H1 (cell line): ENCODE measurements around the gene RUSC2. TPM values are rescaled to one million over a fixed set of nuclear protein-coding genes. Genes with fewer than 3 reads are reported as not detected.

Source experiments
- CTCF ChIA-PET: fragments of 300-600 bp; sonication (Branson Sonifier 250); formaldehyde crosslinking; loops from one replicate; lab custom pipeline; 2021; ENCODE audit not compliant: partially characterized antibody; lab: Charles Lee
- POLR2A ChIA-PET: fragments of 300-600 bp; sonication (Branson Sonifier 250); formaldehyde crosslinking; loops from one replicate; lab custom pipeline; 2021; ENCODE audit warnings: inconsistent platforms; ENCODE audit not compliant: partially characterized antibody; lab: Charles Lee
- DNase-seq, 2 experiments: peaks; one replicate each; pipeline versions ENCODE4 v3.0.0 to v3.0.0-alpha.2; 2010 to 2022; ENCODE audit warnings: low spot score in 2 of 2, low read depth in 1 of 2, mixed read lengths in 1 of 2
- FAIRE-seq: peaks from 2 replicates; lab custom pipeline; 2011; peaks lifted over from hg19 to GRCh38; lab: Jason Lieb, UNC
- H2AFZ ChIP-seq: 2 replicates; pipeline ENCODE4 v1.8.1; 2012; ENCODE audit warnings: low read length, inconsistent platforms
- H2AK5ac ChIP-seq: 2 replicates; pipeline ENCODE4 v1.6.1; 2013; ENCODE audit warnings: low read depth, low read length
- H2BK120ac ChIP-seq: replicated peaks from 2 replicates; pipeline ENCODE3; 2013; ENCODE audit warnings: low read depth, low read length, inconsistent platforms
- H2BK12ac ChIP-seq: 2 replicates; pipeline ENCODE4 v1.6.1; 2013; ENCODE audit warnings: low read depth, low read length
- H2BK15ac ChIP-seq: 2 replicates; pipeline ENCODE4 v1.6.1; 2013; ENCODE audit warnings: low read length
- H2BK20ac ChIP-seq: 2 replicates; pipeline ENCODE4 v1.6.1; 2013; ENCODE audit warnings: low read length
- H2BK5ac ChIP-seq: 2 replicates; pipeline ENCODE4 v1.6.1; 2013; ENCODE audit warnings: low read depth, low read length
- H3K14ac ChIP-seq: 2 replicates; pipeline ENCODE4 v1.6.1; 2013; ENCODE audit warnings: inconsistent platforms; ENCODE audit not compliant: insufficient read length
- H3K18ac ChIP-seq: 2 replicates; pipeline ENCODE4 v1.6.1; 2013; ENCODE audit warnings: low read length; ENCODE audit errors: extremely low read depth
- H3K23ac ChIP-seq: 2 replicates; pipeline ENCODE4 v1.6.1; 2013; ENCODE audit warnings: inconsistent platforms; ENCODE audit not compliant: insufficient read length
- H3K23me2 ChIP-seq: 2 replicates; pipeline ENCODE4 v1.6.1; 2013; ENCODE audit warnings: low read depth, low read length
- H3K27ac ChIP-seq: 2 replicates; pipeline ENCODE4 v1.6.1; 2011; ENCODE audit warnings: low read depth, low read length, inconsistent platforms
- H3K27me3 ChIP-seq, 4 experiments: replicated peaks in 1 of 4; 1 replicate in 1 of 4; 2 replicates in 3 of 4; pipeline versions ENCODE4 v1.6.1 to v1.8.1; 2011 to 2013; ENCODE audit warnings: low read length in 3 of 4, mild to moderate bottlenecking in 3 of 4, inconsistent platforms in 2 of 4, mixed read lengths in 2 of 4, moderate library complexity in 1 of 4; ENCODE audit not compliant: control insufficient read depth in 3 of 4, insufficient read depth in 3 of 4; ENCODE audit errors: extremely low read depth in 1 of 4
- H3K36me3 ChIP-seq, 4 experiments: 2 replicates each; pipeline versions ENCODE4 v1.6.1 to v1.8.1; 2011 to 2013; ENCODE audit warnings: mild to moderate bottlenecking in 4 of 4, low read length in 3 of 4, moderate library complexity in 2 of 4, control low read depth in 1 of 4, inconsistent platforms in 1 of 4; ENCODE audit not compliant: insufficient read depth in 4 of 4, control insufficient read depth in 2 of 4
- H3K4ac ChIP-seq: replicated peaks from 2 replicates; pipeline ENCODE3; 2013; ENCODE audit warnings: low read length, low read depth, mixed read lengths, inconsistent platforms; ENCODE audit not compliant: insufficient read length
- H3K4me1 ChIP-seq, 4 experiments: replicated peaks in 1 of 4; 1 replicate in 1 of 4; 2 replicates in 3 of 4; pipeline versions ENCODE4 v1.6.1 to v1.8.1; 2011 to 2013; ENCODE audit warnings: low read length in 3 of 4, inconsistent platforms in 2 of 4, mixed read lengths in 1 of 4; ENCODE audit not compliant: insufficient read depth in 4 of 4, control insufficient read depth in 3 of 4
- H3K4me2 ChIP-seq, 2 experiments: 2 replicates each; pipeline versions ENCODE4 v1.6.1 to v1.8.1; 2011 to 2013; ENCODE audit warnings: low read depth in 2 of 2, low read length in 2 of 2, control low read depth in 1 of 2, inconsistent platforms in 1 of 2, mild to moderate bottlenecking in 1 of 2; ENCODE audit not compliant: insufficient read depth in 1 of 2
- H3K4me3 ChIP-seq, 4 experiments: fragments of 200-600, 300-600 bp in 1 of 4; sonication (generic), shearing (Covaris generic), sonication (Bioruptor Twin) in 1 of 4; 2 replicates each; pipeline versions ENCODE4 v1.5.1 to v1.8.1; 2011 to 2016; ENCODE audit warnings: low read length in 4 of 4, low read depth in 3 of 4, control low read depth in 2 of 4, inconsistent platforms in 2 of 4, mild to moderate bottlenecking in 2 of 4, mixed read lengths in 1 of 4, moderate library complexity in 1 of 4; ENCODE audit not compliant: insufficient read depth in 2 of 4; ENCODE audit errors: extremely low read depth in 1 of 4
- H3K56ac ChIP-seq: replicated peaks from 2 replicates; pipeline ENCODE3; 2013; ENCODE audit warnings: low read depth, mild to moderate bottlenecking, mixed read lengths, low read length, inconsistent platforms; ENCODE audit not compliant: insufficient read length
- H3K79me1 ChIP-seq: 2 replicates; pipeline ENCODE4 v1.6.1; 2013; ENCODE audit warnings: low read depth, low read length, control low read depth
- H3K79me2 ChIP-seq, 2 experiments: 2 replicates each; pipeline versions ENCODE4 v1.6.1 to v1.8.1; 2012 to 2013; ENCODE audit warnings: low read length in 2 of 2, mild to moderate bottlenecking in 2 of 2, inconsistent platforms in 1 of 2; ENCODE audit not compliant: insufficient read depth in 2 of 2, control insufficient read depth in 1 of 2
- H3K9ac ChIP-seq, 4 experiments: replicated peaks in 1 of 4; 1 replicate in 1 of 4; 2 replicates in 3 of 4; pipeline versions ENCODE4 v1.6.1 to v1.8.1; 2011 to 2013; ENCODE audit warnings: low read depth in 3 of 4, low read length in 3 of 4, control low read depth in 2 of 4, mild to moderate bottlenecking in 2 of 4, moderate library complexity in 2 of 4, inconsistent platforms in 1 of 4; ENCODE audit errors: extremely low read depth in 1 of 4
- H3K9me3 ChIP-seq, 2 experiments: 2 replicates each; pipeline versions ENCODE4 v1.6.1 to v1.8.1; 2012 to 2013; ENCODE audit warnings: mild to moderate bottlenecking in 2 of 2, moderate library complexity in 2 of 2, control low read depth in 1 of 2, inconsistent platforms in 1 of 2, low read depth in 1 of 2, low read length in 1 of 2, mixed read lengths in 1 of 2; ENCODE audit not compliant: insufficient read depth in 2 of 2
- H4K20me1 ChIP-seq, 2 experiments: replicated peaks in 1 of 2; 2 replicates each; pipeline versions ENCODE3 to v1.8.1; 2011 to 2013; ENCODE audit warnings: inconsistent platforms in 2 of 2, low read length in 2 of 2, mild to moderate bottlenecking in 1 of 2; ENCODE audit not compliant: insufficient read depth in 2 of 2, control insufficient read depth in 1 of 2
- H4K5ac ChIP-seq: 2 replicates; pipeline ENCODE4 v1.6.1; 2013; ENCODE audit warnings: low read length, low read depth, mixed read lengths, inconsistent platforms; ENCODE audit not compliant: insufficient read length
- H4K8ac ChIP-seq: 2 replicates; pipeline ENCODE4 v1.8.0; 2013; ENCODE audit warnings: mild to moderate bottlenecking, moderate library complexity, low read length, inconsistent platforms; ENCODE audit not compliant: insufficient read depth; ENCODE audit errors: extremely low read depth
- H4K91ac ChIP-seq: replicated peaks from 2 replicates; pipeline ENCODE3; 2013; ENCODE audit warnings: low read length, mixed read lengths, inconsistent platforms; ENCODE audit not compliant: insufficient read length
- ASH2L ChIP-seq: fragments of 200-600, 300-600 bp; sonication (generic); IDR thresholded peaks from one replicate; pipeline ENCODE4 v1.7.1; 2017; ENCODE audit warnings: low read length
- BACH1 ChIP-seq: IDR thresholded peaks from 2 replicates; pipeline ENCODE4 v1.6.1; 2012; ENCODE audit warnings: low read length, improper control_type of control experiment
- BCL11A ChIP-seq, 2 experiments: IDR thresholded peaks; one replicate each; pipeline ENCODE4 v1.6.1; 2011; ENCODE audit warnings: low read depth in 2 of 2, low read length in 2 of 2, mild to moderate bottlenecking in 2 of 2
- CREB1 ChIP-seq: IDR thresholded peaks from 2 replicates; pipeline ENCODE4 v1.6.1; 2012; ENCODE audit warnings: inconsistent platforms
- EZH2 ChIP-seq: fragments of 200-600 bp; sonication (generic); IDR thresholded peaks from 2 replicates; pipeline ENCODE4 v1.7.1; 2012; ENCODE audit warnings: low read depth, mild to moderate bottlenecking, moderate library complexity, low read length, inconsistent platforms; ENCODE audit not compliant: severe bottlenecking
- GABPA ChIP-seq: IDR thresholded peaks from 2 replicates; pipeline ENCODE4 v1.6.1; 2011; ENCODE audit warnings: mild to moderate bottlenecking, low read length, moderate library complexity, borderline replicate concordance; ENCODE audit not compliant: insufficient read depth
- KDM4A ChIP-seq: IDR thresholded peaks from one replicate; pipeline ENCODE4 v1.7.1; 2012; ENCODE audit warnings: low read depth, mild to moderate bottlenecking, moderate library complexity, low read length, inconsistent platforms; ENCODE audit not compliant: severe bottlenecking
- RAD21 ChIP-seq, 2 experiments: IDR thresholded peaks in 1 of 2; conservative IDR thresholded peaks in 1 of 2; 2 replicates each; pipeline ENCODE4 v1.6.1; 2011; ENCODE audit warnings: low read depth in 2 of 2, low read length in 2 of 2, improper control_type of control experiment in 1 of 2, inconsistent platforms in 1 of 2, mild to moderate bottlenecking in 1 of 2, moderate library complexity in 1 of 2
- SAP30 ChIP-seq: fragments of 300-600 bp; sonication (generic); IDR thresholded peaks from 2 replicates; pipeline ENCODE4 v1.7.1; 2012; ENCODE audit warnings: low read length, moderate library complexity, mild to moderate bottlenecking, inconsistent platforms; ENCODE audit not compliant: insufficient read depth, insufficient replicate concordance
- SIN3A ChIP-seq, 2 experiments: IDR thresholded peaks in 1 of 2; conservative IDR thresholded peaks in 1 of 2; 2 replicates each; pipeline ENCODE4 v1.6.1; 2011 to 2012; ENCODE audit warnings: low read length in 2 of 2, improper control_type of control experiment in 1 of 2, low read depth in 1 of 2, mild to moderate bottlenecking in 1 of 2
- YY1 ChIP-seq: IDR thresholded peaks from 2 replicates; pipeline ENCODE4 v1.6.1; 2011; ENCODE audit warnings: low read depth, mild to moderate bottlenecking, low read length
- WGBS, 2 experiments: shearing (Covaris generic) in 1 of 2; methylation state at CpG; one replicate each; pipeline versions ENCODE4 v1.1.6 to v1.1.7; 2013 to 2015; ENCODE audit warnings: low lambda C conversion rate in 2 of 2, mixed read lengths in 2 of 2, inconsistent platforms in 1 of 2, low coverage in 1 of 2, missing lambda C conversion rate in 1 of 2; ENCODE audit not compliant: insufficient replicate concordance in 2 of 2, insufficient coverage in 1 of 2, insufficient read length in 1 of 2; ENCODE audit errors: extremely low coverage in 1 of 2, missing lambda C conversion rate in 1 of 2; 5-methylcytosine and 5-hydroxymethylcytosine counted together
- polyA plus RNA-seq, 7 experiments: library from polyadenylated mRNA; depleted of rRNA in 3 of 7; stranded (reverse) in 5 of 7; unstranded in 2 of 7; fragments of >200 nt in 5 of 7; fragments of 200-250 nt in 2 of 7; gene quantifications; 1 replicate in 5 of 7; 2 replicates in 1 of 7; 4 replicates in 1 of 7; pipeline versions ENCODE4 v1.2.1 to v1.2.3, GENCODE V29; 2011 to 2013; ENCODE audit warnings: missing spikeins in 2 of 7, mixed read lengths in 2 of 7
- total RNA-seq: library from RNA; stranded (reverse); fragmentation: NEBNext Ultra II Directional; extraction: Animal tissue kit (Norgen Biotek cat#: 25700); gene quantifications from 2 replicates; pipeline ENCODE4 v1.2.1, GENCODE V29; 2021
- TF ChIP-seq, protein P1 (sequence below): IDR thresholded peaks from 2 replicates; pipeline ENCODE4 v1.6.1; 2012; ENCODE audit warnings: inconsistent platforms

RUSC2 gene
- total and polyA plus RNA-seq, 2 of the 8 experiments (the other 6 are each of a cell fraction or from before 2014, with no cell fraction given): 4.2 to 7.9 TPM

DNA sequence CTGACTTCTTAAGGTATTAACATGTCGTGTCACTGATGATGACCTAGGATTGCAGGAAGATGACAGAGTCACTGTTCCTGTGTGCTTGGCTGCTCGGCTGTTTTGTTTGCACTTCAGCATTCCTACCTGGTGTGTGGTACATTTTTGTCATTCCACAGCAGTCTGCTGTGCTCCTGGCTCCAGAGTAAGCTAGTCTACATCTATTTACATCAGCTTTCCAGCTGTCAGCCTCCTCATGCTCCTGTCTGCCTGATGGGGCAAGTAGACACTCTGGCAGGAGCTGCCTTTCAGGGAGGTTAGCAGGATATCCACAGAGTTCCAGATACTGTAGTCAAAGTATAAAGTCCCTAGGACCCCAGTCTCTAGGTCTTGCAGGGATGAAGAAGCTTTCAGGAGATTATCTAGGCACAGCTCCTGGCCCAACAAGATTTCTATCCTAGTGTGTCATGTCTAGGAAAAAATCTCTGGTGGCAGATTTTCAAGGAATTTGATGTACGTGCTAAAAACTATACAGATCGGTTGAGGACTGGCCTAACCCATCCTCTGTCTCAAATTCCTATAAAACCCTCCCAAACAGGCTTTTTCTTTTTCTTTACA is 28.4 kb downstream of the RUSC2 start:
- CTCF ChIA-PET: interaction anchor here (0.8 to 9.7 kb wide), 11 partner anchors 12 to 103 kb away, joined by 3 to 114 read pairs (median 6); partner anchors contain the start of gene RUSC2
- Histone ChIP-seq H3K4me1 (peaks cover 0 to 26% (median 8%) of the 10 kb centered on the region in 4 experiments; a peak in 6 of 7 replicates), H3K23ac (no peak overlapping the region), H4K8ac (no peak overlapping the region), H3K14ac (no peak overlapping the region), H2AFZ (no peak overlapping the region), H3K9me3 (no peaks in the 10 kb centered on the region), H3K23me2 (no peaks in the 10 kb centered on the region), H3K79me1 (no peaks in the 10 kb centered on the region), H2BK120ac (no peak overlapping the region), H2BK5ac (no peak overlapping the region), H3K4me3 (no peak overlapping the region), H2AK5ac (no peak overlapping the region; the same call in 1 of the 2 replicates), H4K20me1 (no peaks in the 10 kb centered on the region), H3K4ac (no peak overlapping the region), H2BK20ac (no peak overlapping the region), H3K9ac (no peak overlapping the region), H3K27ac (no peak overlapping the region), H2BK15ac (no peak overlapping the region), H3K36me3 (no peaks in the 10 kb centered on the region), H2BK12ac (peak overlapping the region; percentile 7; the same call in 1 of the 2 replicates), H3K56ac (no peak overlapping the region), H3K4me2 (peak overlapping the region; percentile 15 to 47; a peak in 3 of 4 replicates), H4K91ac (no peak overlapping the region), H3K18ac (no peak overlapping the region), H4K5ac (no peak overlapping the region), H3K79me2 (no peaks in the 10 kb centered on the region), H3K27me3 (no peaks in the 10 kb centered on the region)
- POLR2A ChIA-PET: interaction anchor here (0.7 to 2.9 kb wide), 9 partner anchors 10 to 517 kb away, joined by 3 to 24 read pairs (median 6); partner anchors contain the start of gene RUSC2
- no peak for DNase-seq
- FAIRE-seq: peak; percentile 75
- 55% methylated on average over 4 of the region's 4 CpGs; no CpG with 5 or more reads in 1 of the 2 experiments for WGBS, 2 experiments
- TF ChIP-seq BCL11A (IDR thresholded peaks at IDR 0.05; ENCODE audit: low read depth in 2 of 2, low read length in 2 of 2): no peak
- TF ChIP-seq SIN3A (conservative IDR thresholded peaks at IDR 0.05 in 1 of 2, IDR thresholded peaks at IDR 0.05 in 1 of 2; ENCODE audit: low read depth in 1 of 2, low read length in 2 of 2): peak; percentile 96 to 97
- no peak for TF ChIP-seq GABPA
- TF ChIP-seq CREB1: peak; percentile 83
- no peak for TF ChIP-seq YY1
- TF ChIP-seq RAD21 (IDR thresholded peaks at IDR 0.05 in 1 of 2, conservative IDR thresholded peaks at IDR 0.05 in 1 of 2; ENCODE audit: low read depth in 2 of 2, low read length in 2 of 2): no peak
- no peak for TF ChIP-seq BACH1
- no peak for TF ChIP-seq KDM4A
- TF ChIP-seq ASH2L: peak; percentile 53
- TF ChIP-seq, protein P1, sequence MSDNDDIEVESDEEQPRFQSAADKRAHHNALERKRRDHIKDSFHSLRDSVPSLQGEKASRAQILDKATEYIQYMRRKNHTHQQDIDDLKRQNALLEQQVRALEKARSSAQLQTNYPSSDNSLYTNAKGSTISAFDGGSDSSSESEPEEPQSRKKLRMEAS: peak; percentile 83
- TF ChIP-seq SAP30: peak; percentile 62
- TF ChIP-seq EZH2: no peak
